ENCODE results near the gene NR3C1. TPM values are rescaled to one million over a fixed set of nuclear protein-coding genes. Genes with fewer than 3 reads are reported as not detected.

Gene NR3C1
- total RNA-seq, 1 experiment from 2014 or later: 12.7 TPM

GRCh38 chr5:143262393-143263174 is 140.9 kb downstream of the NR3C1 start:
- no TSS peak for BruUV-seq (replicated peaks)

GRCh38 chr5:143261748-143262392 is 141.6 kb downstream of the NR3C1 start:
- Histone ChIP-seq H3K27me3 (replicated peaks; ENCODE audit: insufficient read depth, low read depth, low read length, poor library complexity) (no peaks in the 10 kb centered on the region), H3K4me1 (ENCODE audit: insufficient read depth, low read length, poor library complexity, severe bottlenecking) (no peaks in the 10 kb centered on the region), H3K9me3 (ENCODE audit: low read depth, low read length, poor library complexity, severe bottlenecking) (peaks cover 5% of the 10 kb centered on the region), H3K36me3 (ENCODE audit: insufficient read depth, low read length, poor library complexity, severe bottlenecking) (no peaks in the 10 kb centered on the region), H3K27ac (ENCODE audit: low read depth, low read length, poor library complexity, severe bottlenecking) (no peak overlapping the region), H3K4me3 (ENCODE audit: low read depth, low read length, poor library complexity, severe bottlenecking) (no peak overlapping the region)
- DNase-seq (ENCODE audit: low spot score): no peak
- POLR2A ChIA-PET (ENCODE audit: low non-redundant PET): no interaction called here
- TF ChIP-seq, protein P1, sequence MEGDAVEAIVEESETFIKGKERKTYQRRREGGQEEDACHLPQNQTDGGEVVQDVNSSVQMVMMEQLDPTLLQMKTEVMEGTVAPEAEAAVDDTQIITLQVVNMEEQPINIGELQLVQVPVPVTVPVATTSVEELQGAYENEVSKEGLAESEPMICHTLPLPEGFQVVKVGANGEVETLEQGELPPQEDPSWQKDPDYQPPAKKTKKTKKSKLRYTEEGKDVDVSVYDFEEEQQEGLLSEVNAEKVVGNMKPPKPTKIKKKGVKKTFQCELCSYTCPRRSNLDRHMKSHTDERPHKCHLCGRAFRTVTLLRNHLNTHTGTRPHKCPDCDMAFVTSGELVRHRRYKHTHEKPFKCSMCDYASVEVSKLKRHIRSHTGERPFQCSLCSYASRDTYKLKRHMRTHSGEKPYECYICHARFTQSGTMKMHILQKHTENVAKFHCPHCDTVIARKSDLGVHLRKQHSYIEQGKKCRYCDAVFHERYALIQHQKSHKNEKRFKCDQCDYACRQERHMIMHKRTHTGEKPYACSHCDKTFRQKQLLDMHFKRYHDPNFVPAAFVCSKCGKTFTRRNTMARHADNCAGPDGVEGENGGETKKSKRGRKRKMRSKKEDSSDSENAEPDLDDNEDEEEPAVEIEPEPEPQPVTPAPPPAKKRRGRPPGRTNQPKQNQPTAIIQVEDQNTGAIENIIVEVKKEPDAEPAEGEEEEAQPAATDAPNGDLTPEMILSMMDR (conservative IDR thresholded peaks at IDR 0.05; ENCODE audit: low read depth, low read length): no peak
- TF ChIP-seq EZH2 (IDR thresholded peaks at IDR 0.05; ENCODE audit: borderline replicate concordance, low read depth, low read length, poor library complexity, severe bottlenecking): no peak
- intact Hi-C loops (cut with micrococcal nuclease; ENCODE audit: unreplicated experiment): no loop called here
- CTCF ChIA-PET: no interaction called here
- no TSS peak for BruUV-seq (replicated peaks)

More at GRCh38 chr5:143262393-143263174, 140.9 kb downstream of the NR3C1 start:
- H3K36me3 ChIP-seq (ENCODE audit: insufficient read depth, low read length, poor library complexity, severe bottlenecking): no peaks in the 10 kb centered on the region
- POLR2A ChIA-PET (ENCODE audit: low non-redundant PET): no interaction called here
- no peak overlapping the region for H3K4me3 ChIP-seq (ENCODE audit: low read depth, low read length, poor library complexity, severe bottlenecking)
- H3K9me3 ChIP-seq (ENCODE audit: low read depth, low read length, poor library complexity, severe bottlenecking): peaks cover 5% of the 10 kb centered on the region
- intact Hi-C loops (cut with micrococcal nuclease; ENCODE audit: unreplicated experiment): no loop called here
- H3K4me1 ChIP-seq (ENCODE audit: insufficient read depth, low read length, poor library complexity, severe bottlenecking): no peaks in the 10 kb centered on the region
- TF ChIP-seq, protein P1 (conservative IDR thresholded peaks at IDR 0.05; ENCODE audit: low read depth, low read length): no peak
- TF ChIP-seq EZH2 (IDR thresholded peaks at IDR 0.05; ENCODE audit: borderline replicate concordance, low read depth, low read length, poor library complexity, severe bottlenecking): no peak
- no peak for DNase-seq (ENCODE audit: low spot score)
- H3K27me3 ChIP-seq (replicated peaks; ENCODE audit: insufficient read depth, low read depth, low read length, poor library complexity): no peaks in the 10 kb centered on the region
- CTCF ChIA-PET: no interaction called here
- H3K27ac ChIP-seq (ENCODE audit: low read depth, low read length, poor library complexity, severe bottlenecking): no peak overlapping the region

DNA sequence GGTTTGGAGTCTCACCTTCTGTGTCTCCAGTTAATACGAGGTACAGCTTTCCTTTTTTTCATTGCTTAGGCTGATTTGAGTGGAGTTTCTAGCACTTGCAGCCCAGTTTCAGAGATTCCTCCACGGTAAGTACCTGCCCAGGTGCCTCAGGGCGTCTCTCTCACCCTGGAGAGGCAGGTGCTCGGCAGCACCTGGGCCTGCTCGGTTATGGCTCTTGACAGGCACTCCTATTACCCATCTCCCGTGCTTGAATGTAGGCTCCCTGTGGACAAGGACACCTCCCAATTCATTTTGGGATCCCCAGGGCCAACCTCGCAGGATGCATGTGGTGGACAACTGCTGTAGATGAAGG is 144.3 kb downstream of the NR3C1 start:
- TF ChIP-seq EZH2 (IDR thresholded peaks at IDR 0.05; ENCODE audit: borderline replicate concordance, low read depth, low read length, poor library complexity, severe bottlenecking): no peak
- TF ChIP-seq, protein P1 (conservative IDR thresholded peaks at IDR 0.05; ENCODE audit: low read depth, low read length): no peak
- no peak overlapping the region for H3K4me3 ChIP-seq (ENCODE audit: low read depth, low read length, poor library complexity, severe bottlenecking)
- H3K27me3 ChIP-seq (replicated peaks; ENCODE audit: insufficient read depth, low read depth, low read length, poor library complexity): no peaks in the 10 kb centered on the region
- ChIA-PET CTCF (no interaction called here), POLR2A (ENCODE audit: low non-redundant PET) (no interaction called here)
- H3K4me1 ChIP-seq (ENCODE audit: insufficient read depth, low read length, poor library complexity, severe bottlenecking): no peaks in the 10 kb centered on the region
- no peak for DNase-seq (ENCODE audit: low spot score)
- intact Hi-C loops (cut with micrococcal nuclease; ENCODE audit: unreplicated experiment): no loop called here
- no peak overlapping the region for H3K27ac ChIP-seq (ENCODE audit: low read depth, low read length, poor library complexity, severe bottlenecking)
- BruUV-seq (replicated peaks): no TSS peak
- H3K36me3 ChIP-seq (ENCODE audit: insufficient read depth, low read length, poor library complexity, severe bottlenecking): no peaks in the 10 kb centered on the region
- no peaks in the 10 kb centered on the region for H3K9me3 ChIP-seq (ENCODE audit: low read depth, low read length, poor library complexity, severe bottlenecking)

Data from A673 (cell line).